Activated T-helper 17 cell treated with anti-CD3 and anti-CD28 coated beads, Interleukin-2, amount 50 U/mL, for 72 hours (primary cell): Measurements from ENCODE around the gene RDM1. TPM values are rescaled to one million over a fixed set of nuclear protein-coding genes. Genes with fewer than 3 reads are reported as not detected.
"Not testable (repeated sequence)": the region's sequence is repeated elsewhere in the genome, so short reads cannot be mapped to it uniquely, and the experiment has no call there.

ENCODE experiments used
- ATAC-seq: fragments of 150-1000 bp; cut with Tn5 transposase; replicated peaks from 2 replicates; pipeline ENCODE4 v1.10.0; 2021; ENCODE audit warnings: mild to moderate bottlenecking, moderate library complexity
- H3K27ac Mint-ChIP-seq: one replicate; pipeline ENCODE4 v1.8.0; 2022; ENCODE audit warnings: mixed read lengths
- H3K27me3 Mint-ChIP-seq: one replicate; pipeline ENCODE4 v1.8.0; 2022; ENCODE audit warnings: mixed read lengths
- H3K36me3 Mint-ChIP-seq: one replicate; pipeline ENCODE4 v1.8.0; 2022; ENCODE audit warnings: low read depth, mild to moderate bottlenecking, mixed read lengths
- H3K4me1 Mint-ChIP-seq: one replicate; pipeline ENCODE4 v1.8.0; 2022; ENCODE audit warnings: mixed read lengths
- H3K4me3 Mint-ChIP-seq: one replicate; pipeline ENCODE4 v1.8.0; 2022; ENCODE audit warnings: mild to moderate bottlenecking, mixed read lengths
- H3K9me3 Mint-ChIP-seq: one replicate; pipeline ENCODE4 v1.8.0; 2022; ENCODE audit warnings: mixed read lengths
- total RNA-seq, 2 donors: library from RNA; stranded (reverse); gene quantifications; one replicate each; pipeline ENCODE4 v1.2.3, GENCODE V29; 2022

RDM1 gene
- total RNA-seq, 2 donors from 2014 or later = 2.0 to 4.3 TPM

GRCh38 chr17:35947156-35947585 is 16.6 kb upstream of the RDM1 start:
- H3K27ac Mint-ChIP-seq = no peak overlapping the region

GRCh38 chr17:35944151-35944550 is 13.6 kb upstream of the RDM1 start:
- no peak overlapping the region for H3K4me3 Mint-ChIP-seq
- no peaks in the 10 kb centered on the region for H3K4me1 Mint-ChIP-seq
- H3K27ac Mint-ChIP-seq = no peak overlapping the region
- no peaks in the 10 kb centered on the region for H3K27me3 Mint-ChIP-seq
- H3K36me3 Mint-ChIP-seq = no peaks in the 10 kb centered on the region
- no peak for ATAC-seq
- H3K9me3 Mint-ChIP-seq = no peaks in the 10 kb centered on the region

More at GRCh38 chr17:35947156-35947585, 16.6 kb upstream of the RDM1 start:
- no peak overlapping the region for H3K4me3 Mint-ChIP-seq
- no peaks in the 10 kb centered on the region for H3K36me3 Mint-ChIP-seq
- ATAC-seq = peak; percentile 50
- H3K27me3 Mint-ChIP-seq = no peaks in the 10 kb centered on the region
- no peaks in the 10 kb centered on the region for H3K9me3 Mint-ChIP-seq
- H3K4me1 Mint-ChIP-seq = no peaks in the 10 kb centered on the region

GRCh38 chr17:35943537-35943936 is 13.0 kb upstream of the RDM1 start, which contains the start of gene LYZL6:
Gene LYZL6, minus strand, starts transcription at chr17:35943713. Its CDS starts 4,357 bp downstream, at chr17:35939356.
- ATAC-seq = no peak
- no peak within 1 kb of the TSS for H3K4me3 Mint-ChIP-seq
- no peaks in the 10 kb centered on the region for H3K36me3 Mint-ChIP-seq
- H3K4me1 Mint-ChIP-seq = no peaks in the 10 kb centered on the region
- no peaks in the 10 kb centered on the region for H3K27me3 Mint-ChIP-seq
- H3K9me3 Mint-ChIP-seq = no peaks in the 10 kb centered on the region
- H3K27ac Mint-ChIP-seq = no peak within 1 kb of the TSS

- Mint-ChIP-seq H3K4me3 (no peak overlapping the region), H3K27me3 (no peaks in the 10 kb centered on the region), H3K27ac (no peak overlapping the region), H3K36me3 (no peaks in the 10 kb centered on the region), H3K9me3 (no peaks in the 10 kb centered on the region), H3K4me1 (no peaks in the 10 kb centered on the region)
- no peak for ATAC-seq
Measured at GRCh38 chr17:35942588-35943186, 12.1 kb upstream of the RDM1 start.

- H3K4me3 Mint-ChIP-seq, ATAC-seq, H3K36me3 Mint-ChIP-seq, H3K4me1 Mint-ChIP-seq, H3K27me3 Mint-ChIP-seq, H3K9me3 Mint-ChIP-seq, H3K27ac Mint-ChIP-seq: not testable (repeated sequence)
Measured at GRCh38 chr17:35938492-35938891, 7.9 kb upstream of the RDM1 start.

GRCh38 chr17:35936063-35936462 is 5.5 kb upstream of the RDM1 start:
- no peak for ATAC-seq
- Mint-ChIP-seq H3K36me3 (no peaks in the 10 kb centered on the region), H3K27me3 (no peaks in the 10 kb centered on the region), H3K9me3 (no peaks in the 10 kb centered on the region), H3K4me1 (peaks cover under 1% of the 10 kb centered on the region), H3K27ac (no peak overlapping the region), H3K4me3 (no peak overlapping the region)

- ATAC-seq = no peak
- Mint-ChIP-seq H3K27ac (no peak overlapping the region), H3K4me3 (no peak overlapping the region), H3K36me3 (peaks cover 5% of the 10 kb centered on the region), H3K9me3 (no peaks in the 10 kb centered on the region), H3K27me3 (no peaks in the 10 kb centered on the region), H3K4me1 (peaks cover 7% of the 10 kb centered on the region)
Measured at GRCh38 chr17:35934760-35935159, 4.2 kb upstream of the RDM1 start.

GRCh38 chr17:35932586-35932985 is 2.0 kb upstream of the RDM1 start:
- Mint-ChIP-seq H3K27ac (no peak overlapping the region), H3K9me3 (no peaks in the 10 kb centered on the region), H3K36me3 (peaks cover 5% of the 10 kb centered on the region), H3K4me1 (peaks cover 7% of the 10 kb centered on the region), H3K4me3 (no peak overlapping the region), H3K27me3 (no peaks in the 10 kb centered on the region)
- no peak for ATAC-seq

GRCh38 chr17:35931794-35932425 is 1.3 kb upstream of the RDM1 start:
- H3K4me3 Mint-ChIP-seq = no peak overlapping the region
- no peak overlapping the region for H3K27ac Mint-ChIP-seq
- H3K4me1 Mint-ChIP-seq = peaks cover 7% of the 10 kb centered on the region
- no peaks in the 10 kb centered on the region for H3K27me3 Mint-ChIP-seq
- no peak for ATAC-seq
- no peaks in the 10 kb centered on the region for H3K9me3 Mint-ChIP-seq
- H3K36me3 Mint-ChIP-seq = peaks cover 5% of the 10 kb centered on the region

GRCh38 chr17:35927714-35928113 is 2.9 kb downstream of the RDM1 start:
- Mint-ChIP-seq H3K9me3 (no peaks in the 10 kb centered on the region), H3K36me3 (peaks cover 5% of the 10 kb centered on the region), H3K4me3 (no peak overlapping the region), H3K4me1 (peaks cover 7% of the 10 kb centered on the region), H3K27me3 (no peaks in the 10 kb centered on the region), H3K27ac (no peak overlapping the region)
- no peak for ATAC-seq

- H3K27ac Mint-ChIP-seq = no peak overlapping the region
- peak; percentile 38 for ATAC-seq
- no peaks in the 10 kb centered on the region for H3K9me3 Mint-ChIP-seq
Measured at GRCh38 chr17:35923609-35924114, 6.9 kb downstream of the RDM1 start.

GRCh38 chr17:35920229-35920628 is 10.3 kb downstream of the RDM1 start:
- no peak overlapping the region for H3K27ac Mint-ChIP-seq
- peaks cover 4% of the 10 kb centered on the region for H3K27me3 Mint-ChIP-seq
- no peaks in the 10 kb centered on the region for H3K36me3 Mint-ChIP-seq
- H3K4me3 Mint-ChIP-seq = no peak overlapping the region
- no peak for ATAC-seq
- no peaks in the 10 kb centered on the region for H3K9me3 Mint-ChIP-seq
- H3K4me1 Mint-ChIP-seq = no peaks in the 10 kb centered on the region

More at GRCh38 chr17:35923609-35924114, 6.9 kb downstream of the RDM1 start:
- Mint-ChIP-seq H3K27me3 (no peaks in the 10 kb centered on the region), H3K4me3 (no peak overlapping the region), H3K36me3 (no peaks in the 10 kb centered on the region), H3K4me1 (no peaks in the 10 kb centered on the region)

GRCh38 chr17:35918665-35919064 is 11.9 kb downstream of the RDM1 start:
- Mint-ChIP-seq H3K4me3 (no peak overlapping the region), H3K27ac (no peak overlapping the region)
- ATAC-seq = no peak

GRCh38 chr17:35917519-35918213 is 12.9 kb downstream of the RDM1 start:
- Mint-ChIP-seq H3K4me3 (no peak overlapping the region), H3K27me3 (peaks cover 4% of the 10 kb centered on the region), H3K4me1 (no peaks in the 10 kb centered on the region), H3K9me3 (no peaks in the 10 kb centered on the region), H3K27ac (no peak overlapping the region), H3K36me3 (no peaks in the 10 kb centered on the region)
- no peak for ATAC-seq

More at GRCh38 chr17:35918665-35919064, 11.9 kb downstream of the RDM1 start:
- Mint-ChIP-seq H3K36me3 (no peaks in the 10 kb centered on the region), H3K9me3 (no peaks in the 10 kb centered on the region), H3K4me1 (no peaks in the 10 kb centered on the region), H3K27me3 (peaks cover 4% of the 10 kb centered on the region)
